DND-41 (cell line): ENCODE results near the gene HDDC3.
"Not testable (repeated sequence)": the region's sequence is repeated elsewhere in the genome, so short reads cannot be mapped to it uniquely, and the experiment has no call there.

ENCODE experiments used
- ATAC-seq: fragments of 200-7000 bp; cut with Tn5 transposase; 3 replicates; pipeline ENCODE4 v1.9.1; 2021; ENCODE audit warnings: low read depth; ENCODE audit not compliant: insufficient read depth
- DNase-seq: peaks from one replicate; pipeline ENCODE4 v3.0.0-alpha.2; 2020
- H2AFZ ChIP-seq: 2 replicates; pipeline ENCODE4 v1.6.0; 2012; ENCODE audit warnings: low read depth, low read length
- H3K27ac ChIP-seq: 2 replicates; pipeline ENCODE4 v1.5.1; 2012; ENCODE audit warnings: low read length, inconsistent platforms
- H3K27me3 ChIP-seq: fragments of 200-600 bp; sonication (generic); 2 replicates; pipeline ENCODE4 v1.6.0; 2012; ENCODE audit warnings: low read length, mild to moderate bottlenecking, inconsistent platforms; ENCODE audit not compliant: insufficient read depth, poor library complexity
- H3K36me3 ChIP-seq: 2 replicates; pipeline ENCODE4 v1.5.1; 2012; ENCODE audit warnings: low read length, inconsistent platforms; ENCODE audit not compliant: insufficient read depth
- H3K4me1 ChIP-seq: 2 replicates; pipeline ENCODE4 v1.5.1; 2012; ENCODE audit warnings: mild to moderate bottlenecking, low read length; ENCODE audit not compliant: insufficient read depth
- H3K4me2 ChIP-seq: 2 replicates; pipeline ENCODE4 v1.6.0; 2012; ENCODE audit warnings: mild to moderate bottlenecking, moderate library complexity, low read length, inconsistent platforms; ENCODE audit not compliant: insufficient read depth
- H3K4me3 ChIP-seq, 2 experiments: fragments of 200-600 bp in 1 of 2; shearing (Covaris generic) in 1 of 2; 2 replicates each; pipeline ENCODE4 v1.5.1; 2012 to 2016; ENCODE audit warnings: inconsistent platforms in 2 of 2, low read length in 2 of 2, mild to moderate bottlenecking in 2 of 2, low read depth in 1 of 2, moderate library complexity in 1 of 2
- H3K79me2 ChIP-seq: 2 replicates; pipeline ENCODE4 v1.6.0; 2012; ENCODE audit warnings: low read length, inconsistent platforms; ENCODE audit not compliant: insufficient read depth
- H3K9ac ChIP-seq: 2 replicates; pipeline ENCODE4 v1.6.0; 2012; ENCODE audit warnings: low read depth, mild to moderate bottlenecking, inconsistent platforms, low read length, moderate library complexity
- H3K9me3 ChIP-seq: 2 replicates; pipeline ENCODE4 v1.5.1; 2012; ENCODE audit warnings: low read length, moderate library complexity, mild to moderate bottlenecking, inconsistent platforms; ENCODE audit not compliant: insufficient read depth, severe bottlenecking
- H4K20me1 ChIP-seq: 2 replicates; pipeline ENCODE4 v1.6.0; 2012; ENCODE audit warnings: low read length; ENCODE audit not compliant: insufficient read depth
- CTCF ChIP-seq: IDR thresholded peaks from 2 replicates; pipeline ENCODE4 v1.5.1; 2012; ENCODE audit warnings: borderline replicate concordance, low read length, moderate library complexity, mild to moderate bottlenecking; ENCODE audit not compliant: poor library complexity, severe bottlenecking; ENCODE audit errors: extremely low read depth
- EZH2 ChIP-seq: IDR thresholded peaks from 3 replicates; pipeline ENCODE4 v1.6.1; 2012; ENCODE audit warnings: borderline replicate concordance, low read depth, mild to moderate bottlenecking, moderate library complexity, low read length, inconsistent platforms; ENCODE audit not compliant: severe bottlenecking

Gene HDDC3

GRCh38 chr15:90930861-90931574, 1.3 kb downstream of the HDDC3 start:
- peak overlapping the region; percentile 68 for H3K9ac ChIP-seq
- H3K27ac ChIP-seq: peak overlapping the region; percentile 83
- peaks cover 32% of the 10 kb centered on the region for H3K79me2 ChIP-seq
- H4K20me1 ChIP-seq: no peaks in the 10 kb centered on the region
- ATAC-seq (no peak), DNase-seq (no peak)
- no peaks in the 10 kb centered on the region for H3K27me3 ChIP-seq
- H3K4me1 ChIP-seq: peaks cover 57% of the 10 kb centered on the region
- no peak for TF ChIP-seq CTCF
- TF ChIP-seq EZH2: no peak
- no peaks in the 10 kb centered on the region for H3K9me3 ChIP-seq
- H3K4me3 ChIP-seq: peak overlapping the region; percentile 44 to 78; a peak in 3 of 4 replicates
- peak overlapping the region; percentile 73 for H2AFZ ChIP-seq
- peak overlapping the region; percentile 82 for H3K4me2 ChIP-seq
- peaks cover under 1% of the 10 kb centered on the region; the same call in 1 of the 2 replicates for H3K36me3 ChIP-seq

DNA sequence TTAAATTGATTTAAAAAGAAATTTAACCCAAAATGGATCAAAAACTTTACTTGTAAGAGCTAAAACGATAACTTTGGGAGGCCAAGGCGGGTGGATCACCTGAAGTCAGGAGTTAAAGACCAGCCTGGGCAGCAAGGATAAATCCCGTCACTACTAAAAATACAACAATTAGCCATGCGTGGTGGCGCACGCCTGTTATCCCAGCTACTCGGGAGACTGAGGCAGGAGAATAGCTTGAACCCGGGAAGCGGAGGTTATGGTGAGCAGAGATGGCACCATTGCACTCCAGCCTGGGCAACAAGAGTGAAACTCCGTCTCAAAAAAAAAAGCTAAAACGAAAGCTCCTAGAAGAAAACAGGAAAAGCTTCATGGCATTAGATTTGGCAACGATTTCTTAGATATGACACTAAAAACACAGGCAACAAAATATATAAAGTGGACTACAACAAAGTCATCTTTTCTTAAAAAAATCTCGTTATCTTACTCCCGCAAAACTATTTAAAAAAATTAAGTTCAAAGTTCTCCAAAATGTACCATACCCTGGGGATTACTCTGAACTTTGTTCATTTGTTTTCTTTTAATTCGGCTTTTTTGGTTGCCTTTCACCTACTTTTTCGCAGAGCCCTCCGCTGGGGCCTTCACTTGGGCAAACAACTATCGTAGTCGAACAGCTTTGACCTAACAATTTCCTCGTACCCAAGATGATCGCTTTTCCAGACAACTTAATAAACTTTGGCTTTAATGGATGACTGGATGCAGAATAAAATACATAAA, 2.9 kb downstream of the HDDC3 start:
- peaks cover 23% of the 10 kb centered on the region for H3K79me2 ChIP-seq
- H2AFZ ChIP-seq: peak overlapping the region; percentile 73
- no peak for TF ChIP-seq CTCF
- no peak for TF ChIP-seq EZH2
- ATAC-seq (no peak), DNase-seq (no peak)
- peak overlapping the region; percentile 44 to 78; a peak in 3 of 4 replicates for H3K4me3 ChIP-seq
- H3K36me3 ChIP-seq: no peaks in the 10 kb centered on the region
- no peaks in the 10 kb centered on the region for H4K20me1 ChIP-seq
- peaks cover 46% of the 10 kb centered on the region for H3K4me1 ChIP-seq
- no peaks in the 10 kb centered on the region for H3K27me3 ChIP-seq
- H3K9ac ChIP-seq: peak overlapping the region; percentile 68
- no peaks in the 10 kb centered on the region for H3K9me3 ChIP-seq
- H3K27ac ChIP-seq: peak overlapping the region; percentile 83
- peak overlapping the region; percentile 82 for H3K4me2 ChIP-seq

- Histone ChIP-seq H3K4me1 (peaks cover 34% of the 10 kb centered on the region), H3K79me2 (peaks cover 23% of the 10 kb centered on the region)
- not testable (repeated sequence) for H4K20me1 ChIP-seq, H3K9me3 ChIP-seq, H3K9ac ChIP-seq, H3K27me3 ChIP-seq, H3K4me2 ChIP-seq, DNase-seq, H3K27ac ChIP-seq, H3K4me3 ChIP-seq, H3K36me3 ChIP-seq, H2AFZ ChIP-seq, ATAC-seq
Observed at GRCh38 chr15:90928106-90928505, 4.2 kb downstream of the HDDC3 start.

- not testable (repeated sequence) for H3K4me3 ChIP-seq, H3K36me3 ChIP-seq, H3K9me3 ChIP-seq, H2AFZ ChIP-seq, H3K4me2 ChIP-seq, DNase-seq, H4K20me1 ChIP-seq, H3K27ac ChIP-seq, ATAC-seq, H3K27me3 ChIP-seq, H3K9ac ChIP-seq
- H3K79me2 ChIP-seq: peaks cover 18% of the 10 kb centered on the region
- peaks cover 24% of the 10 kb centered on the region for H3K4me1 ChIP-seq
Observed at GRCh38 chr15:90926766-90927165, 5.6 kb downstream of the HDDC3 start.
